G401.6 (cell line): ENCODE results near the gene BDH1.
"Not testable (repeated sequence)": the region's sequence is repeated elsewhere in the genome, so short reads cannot be mapped to it uniquely, and the experiment has no call there.

ENCODE experiments used
- FAIRE-seq: peaks from 2 replicates; lab custom pipeline; 2012; peaks lifted over from hg19 to GRCh38; lab: Jason Lieb, UNC

The BDH1 gene

DNA sequence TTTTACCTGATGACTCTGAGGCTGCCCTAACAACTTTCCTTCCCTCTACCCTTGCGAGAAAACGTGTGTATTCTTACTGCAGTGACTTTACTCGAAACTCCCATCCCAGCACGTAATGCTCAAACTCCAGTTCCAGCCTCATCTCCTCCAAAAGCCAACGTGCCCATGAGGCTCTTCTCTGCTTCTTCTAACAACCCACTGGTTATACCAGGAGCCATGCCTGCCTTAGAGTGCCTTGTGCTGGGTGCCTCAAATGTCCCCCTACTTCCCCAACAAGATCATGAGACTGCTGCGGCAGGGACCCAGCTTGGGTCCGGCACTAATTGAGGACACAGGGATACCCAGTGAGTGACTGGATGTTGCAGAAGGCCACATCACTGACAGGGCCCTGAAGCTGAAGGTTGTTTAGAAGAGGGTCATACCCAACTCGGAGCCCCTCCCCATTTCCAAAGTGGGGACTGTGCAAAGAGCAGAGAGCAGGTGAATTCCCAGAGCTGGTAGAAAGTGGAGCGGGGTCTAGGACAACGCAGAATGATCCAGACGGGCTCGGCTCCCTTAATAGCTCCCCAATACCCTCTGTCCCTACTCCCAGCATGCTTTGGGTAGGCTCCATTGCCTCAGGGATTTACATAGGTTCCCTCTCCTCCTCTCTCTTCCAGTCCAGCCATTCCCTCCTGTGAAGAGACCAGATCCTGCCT, 71.4 kb downstream of the BDH1 start:
- no peak for FAIRE-seq

DNA sequence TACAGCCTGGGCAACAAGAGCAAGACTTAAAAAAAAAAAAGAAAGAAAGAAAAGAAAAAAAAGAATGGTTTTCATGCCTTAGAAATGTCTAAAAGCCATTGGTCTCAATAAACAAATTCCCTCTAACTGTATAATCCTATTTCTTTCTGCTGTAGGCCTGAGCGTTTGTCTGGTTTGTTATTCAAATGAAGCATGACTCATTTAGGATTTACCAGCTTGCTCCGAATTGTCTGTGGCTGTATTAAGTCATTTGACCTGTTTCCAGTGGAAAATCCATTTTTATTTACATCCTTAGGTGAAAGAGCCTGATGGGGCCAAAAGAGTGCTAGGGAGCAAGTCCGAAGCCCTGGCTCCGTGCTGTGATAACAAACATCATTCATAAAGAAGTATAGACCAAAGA, 73.8 kb downstream of the BDH1 start:
- no peak for FAIRE-seq

DNA sequence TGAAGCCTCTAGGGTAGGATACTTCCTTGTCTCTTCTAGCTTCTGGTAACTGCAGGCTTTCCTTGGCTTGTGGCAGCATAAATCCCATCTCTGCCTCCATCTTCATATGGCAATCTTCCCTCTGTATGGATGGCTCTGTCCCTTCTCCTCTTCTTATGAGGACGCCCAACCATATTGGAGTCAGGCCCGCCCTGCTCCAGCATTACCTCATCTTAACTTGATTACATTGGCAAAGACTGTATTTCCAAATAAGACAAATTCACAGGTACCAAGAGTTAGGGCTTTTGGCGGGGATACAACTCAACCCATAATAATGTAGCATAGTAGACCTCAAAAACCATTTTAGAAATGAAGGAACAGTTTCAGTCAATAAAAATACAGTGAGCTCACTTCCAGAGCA, 75.4 kb downstream of the BDH1 start:
- no peak for FAIRE-seq

DNA sequence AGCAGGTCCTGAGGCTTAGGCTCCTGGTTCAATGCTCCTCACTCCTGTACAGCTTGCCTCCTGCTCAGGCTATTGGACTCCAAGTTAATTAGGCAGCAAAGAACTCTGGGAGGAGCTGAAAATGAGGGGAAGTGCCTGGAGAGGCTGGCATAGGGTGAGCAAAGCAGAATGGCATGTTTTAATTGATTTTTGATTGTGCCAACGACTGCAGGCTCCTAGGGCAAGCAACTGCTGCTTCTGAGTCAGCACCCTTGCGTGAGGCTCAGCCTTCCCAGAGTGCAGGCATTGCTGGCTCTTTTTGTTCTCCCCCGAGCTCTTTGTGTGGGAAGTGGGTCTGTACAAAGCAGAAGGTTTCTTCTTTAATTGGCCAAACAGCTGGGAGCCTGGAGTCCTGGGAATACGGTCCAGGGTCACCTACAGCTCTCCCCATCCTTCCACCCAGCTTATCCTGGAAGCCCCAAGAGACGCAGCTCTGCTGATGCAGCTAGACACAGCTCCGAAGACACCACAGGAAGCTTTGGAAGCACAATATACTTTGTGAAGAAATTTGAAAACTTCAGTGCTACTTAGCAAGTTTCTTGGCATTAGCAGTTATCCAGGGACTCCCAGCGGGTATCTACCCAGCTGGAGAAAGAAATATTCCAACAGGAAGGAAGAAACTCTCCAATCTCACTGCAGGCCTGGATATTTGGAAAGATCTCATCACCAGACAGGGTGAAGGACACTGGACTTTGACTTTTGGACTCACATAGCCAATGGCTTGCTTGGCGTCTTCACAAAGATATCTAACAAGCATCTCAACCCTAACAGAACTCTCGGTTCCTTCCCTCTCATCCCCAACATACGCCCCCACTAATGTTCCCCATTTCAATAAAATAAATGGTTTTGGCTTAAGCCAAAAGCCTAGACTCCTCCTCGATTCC, 76.8 kb downstream of the BDH1 start:
- FAIRE-seq = no peak

DNA sequence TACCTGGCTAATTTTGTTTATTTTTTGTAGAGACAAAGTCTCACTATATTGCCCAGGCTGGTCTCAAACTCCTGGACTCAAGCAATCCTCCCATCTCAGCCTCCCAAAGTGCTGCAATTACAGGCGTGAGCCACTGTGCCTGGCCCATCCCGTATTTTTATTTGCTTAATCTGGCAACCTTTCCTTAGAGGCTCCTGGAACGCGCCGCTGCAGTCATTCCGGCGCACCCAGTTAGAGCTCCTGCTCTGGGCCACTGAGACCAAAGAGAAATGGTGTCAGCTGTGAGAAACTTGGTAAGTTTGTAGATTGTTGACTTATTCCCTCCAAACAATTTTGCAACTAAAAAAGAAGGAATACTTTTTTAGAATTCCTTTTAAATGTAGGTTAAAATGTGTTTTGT, 78.0 kb downstream of the BDH1 start:
- not testable (repeated sequence) for FAIRE-seq

DNA sequence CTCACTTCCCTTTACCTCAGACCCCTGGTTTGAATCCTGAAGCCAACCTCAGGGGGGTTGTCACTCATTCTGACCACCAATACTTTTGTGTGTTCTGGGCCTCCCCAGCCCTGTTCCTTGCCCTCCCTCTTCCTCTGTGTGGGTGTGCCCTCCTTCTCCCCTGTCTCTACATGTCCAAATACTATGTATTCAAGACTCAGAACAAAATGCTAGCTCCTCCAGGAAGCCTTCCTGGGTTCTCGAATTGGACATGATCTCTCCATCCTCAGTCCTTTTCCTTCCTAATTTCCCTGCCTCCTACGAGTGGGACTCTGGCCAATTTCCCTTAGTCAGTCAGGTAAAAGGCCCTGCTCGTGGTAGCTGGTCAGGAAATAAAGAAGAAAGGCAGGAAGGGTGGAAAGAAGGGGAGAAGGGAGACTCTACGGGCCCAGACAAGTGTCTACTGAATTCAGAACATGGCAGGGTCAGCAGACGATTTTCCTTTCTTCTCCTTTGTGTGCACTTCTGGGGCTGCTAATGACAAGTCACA, 79.7 kb downstream of the BDH1 start:
- FAIRE-seq = no peak

DNA sequence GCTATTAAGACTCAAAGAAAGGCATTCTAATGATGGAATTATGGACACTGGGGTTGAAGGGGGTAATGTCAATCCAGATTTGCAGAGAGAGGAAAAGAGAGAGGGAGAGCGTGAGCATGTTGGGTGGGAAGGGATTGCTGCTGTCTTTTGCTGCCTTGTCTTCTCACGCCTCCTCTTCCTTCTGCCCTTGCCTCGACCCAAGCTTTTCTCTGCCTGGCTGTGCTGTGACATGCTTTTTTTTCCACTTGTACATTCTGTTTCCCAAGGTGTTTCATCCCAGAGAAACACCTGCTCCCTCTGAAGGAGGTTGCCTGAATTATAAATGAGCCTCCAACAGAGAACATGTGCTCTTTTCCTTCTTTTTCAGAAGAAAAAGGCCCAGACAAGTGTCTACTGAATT, 80.3 kb downstream of the BDH1 start:
- no peak for FAIRE-seq

DNA sequence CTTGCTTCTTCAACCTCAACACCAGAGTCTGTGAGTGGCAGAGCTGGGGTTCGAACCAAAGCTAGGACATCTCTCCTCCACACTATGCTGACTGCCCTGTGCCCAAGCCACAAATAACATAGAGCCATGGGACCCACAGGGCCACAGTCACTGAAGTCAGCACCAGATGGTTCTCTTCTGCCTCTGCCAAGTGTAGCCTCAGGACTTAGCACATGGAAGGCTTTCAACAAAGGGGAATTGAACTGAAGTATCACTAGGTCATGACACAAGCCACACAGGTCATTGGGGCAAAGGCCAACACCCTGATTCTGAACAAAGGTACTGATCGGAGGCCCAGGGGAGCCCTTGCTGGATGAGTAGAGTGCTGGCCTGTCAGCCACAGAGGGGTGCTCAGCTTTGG, 83.6 kb downstream of the BDH1 start:
- FAIRE-seq = no peak

DNA sequence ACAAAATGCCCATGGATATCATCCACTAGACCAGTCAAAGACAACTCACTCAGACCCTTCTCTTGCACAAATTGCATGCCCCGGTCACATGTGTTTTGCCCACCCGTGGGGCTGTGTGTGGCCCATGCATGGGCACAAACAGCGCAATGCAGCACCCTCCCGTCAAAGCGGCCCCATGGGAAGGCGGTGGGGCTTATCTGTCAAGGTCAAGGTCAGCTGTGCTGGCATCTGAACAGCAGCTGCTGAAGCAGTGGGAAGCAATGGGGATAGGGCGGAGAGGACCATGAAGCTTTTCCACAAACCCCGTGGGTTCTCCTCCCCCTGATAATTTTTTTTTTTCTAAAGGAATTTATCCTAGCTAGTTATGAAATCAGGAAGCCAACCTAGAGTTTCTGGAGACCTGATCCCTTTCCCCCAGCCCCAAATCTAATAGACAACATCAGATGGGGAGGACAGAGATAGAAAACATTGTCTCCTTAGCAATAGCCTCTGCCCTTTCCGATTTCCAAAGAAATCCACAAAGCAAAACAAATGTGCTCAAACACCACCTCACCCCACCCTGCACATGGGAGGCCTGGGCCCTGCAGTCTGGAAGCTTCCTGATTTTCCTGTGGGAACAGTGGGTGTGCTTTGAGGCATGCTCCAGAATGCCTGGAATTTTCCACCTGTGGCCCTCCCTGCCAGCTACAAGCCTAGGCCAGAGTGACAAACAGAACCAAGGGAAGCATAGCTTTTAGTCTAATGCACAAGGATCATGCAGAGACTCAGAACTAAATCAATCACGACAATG, 84.4 kb downstream of the BDH1 start:
- FAIRE-seq = no peak

DNA sequence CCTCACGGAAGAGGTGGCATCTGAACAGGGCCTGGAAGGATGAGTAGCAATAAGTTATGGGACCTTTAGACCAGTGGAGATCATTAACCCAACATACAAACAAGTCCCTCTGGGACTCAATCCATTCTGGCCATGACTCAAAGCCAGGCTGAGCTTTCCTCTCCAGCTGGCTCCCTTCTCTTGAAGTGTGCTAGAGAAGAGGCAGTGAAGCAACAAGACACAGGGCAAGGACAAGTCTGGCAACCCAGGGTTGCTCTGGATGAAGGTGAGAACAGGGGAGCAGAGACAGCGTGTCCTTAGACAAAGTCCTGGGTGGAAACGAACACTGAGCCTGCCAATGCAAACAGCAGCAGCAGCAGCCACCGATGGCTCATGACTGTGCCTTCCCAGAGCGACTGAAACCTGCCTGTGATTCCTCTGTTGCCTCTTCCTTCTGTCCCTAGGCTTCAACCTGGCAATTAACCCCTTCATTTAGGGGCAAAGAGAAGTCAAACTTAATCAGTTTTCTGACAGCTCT, 86.8 kb downstream of the BDH1 start:
- FAIRE-seq = no peak

DNA sequence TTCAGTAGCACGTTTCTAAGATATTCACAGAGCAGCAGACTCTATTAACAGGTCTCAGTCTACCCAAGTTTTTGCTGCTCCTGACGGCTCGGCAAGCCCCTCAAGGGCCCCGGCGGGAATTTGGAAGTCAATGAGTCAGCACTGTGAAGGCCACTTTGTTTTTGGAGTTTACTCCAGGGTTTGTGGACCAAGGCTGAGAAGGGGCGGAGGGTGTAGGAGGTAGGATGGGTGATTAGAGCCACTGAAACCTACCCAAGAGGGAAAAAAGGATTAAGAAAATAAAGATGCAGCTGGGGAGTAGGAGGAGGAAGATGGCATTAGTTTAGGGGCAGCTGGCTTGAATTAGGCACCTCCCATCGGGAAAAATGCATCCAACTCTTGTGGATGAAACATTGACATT, 87.6 kb downstream of the BDH1 start:
- no peak for FAIRE-seq

DNA sequence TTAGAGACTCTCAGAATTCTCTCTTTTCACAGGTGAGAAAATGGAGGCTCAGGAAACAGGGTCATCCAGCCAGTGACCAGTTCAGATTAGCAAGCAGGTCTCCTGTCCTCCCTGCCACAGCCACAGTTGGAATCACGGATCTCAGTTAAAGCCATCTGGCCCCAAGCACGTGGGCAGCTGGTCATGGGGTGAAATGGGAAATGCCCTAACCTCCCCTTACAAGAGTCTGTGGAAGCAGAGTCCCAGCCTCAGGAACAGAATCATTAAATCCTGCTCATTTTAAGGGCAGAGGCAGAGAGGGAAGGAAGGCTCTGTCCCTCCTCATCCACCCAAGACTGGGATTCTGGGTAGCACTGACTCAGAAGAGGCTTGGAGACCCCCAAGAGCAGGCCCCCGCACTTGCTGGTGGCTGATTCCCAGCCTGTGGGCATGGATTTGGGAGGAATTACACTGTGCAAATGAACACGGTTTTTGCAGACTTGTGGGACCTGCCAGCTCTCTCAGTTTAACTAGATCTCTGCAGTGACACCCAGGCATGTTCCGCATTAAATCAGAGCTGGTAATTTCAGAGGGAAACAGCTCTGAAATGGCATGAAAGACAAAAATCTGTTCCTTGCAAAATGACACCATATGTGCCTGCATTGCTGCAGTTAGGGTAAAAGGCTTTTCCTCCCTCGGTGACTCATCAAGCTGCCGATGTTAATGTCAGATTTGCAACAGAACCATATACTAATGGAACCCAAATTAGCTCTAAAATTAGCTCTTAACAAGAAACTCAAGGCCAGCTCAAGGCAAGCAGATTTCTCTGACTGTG, 89.0 kb downstream of the BDH1 start:
- FAIRE-seq = peak; percentile 70

DNA sequence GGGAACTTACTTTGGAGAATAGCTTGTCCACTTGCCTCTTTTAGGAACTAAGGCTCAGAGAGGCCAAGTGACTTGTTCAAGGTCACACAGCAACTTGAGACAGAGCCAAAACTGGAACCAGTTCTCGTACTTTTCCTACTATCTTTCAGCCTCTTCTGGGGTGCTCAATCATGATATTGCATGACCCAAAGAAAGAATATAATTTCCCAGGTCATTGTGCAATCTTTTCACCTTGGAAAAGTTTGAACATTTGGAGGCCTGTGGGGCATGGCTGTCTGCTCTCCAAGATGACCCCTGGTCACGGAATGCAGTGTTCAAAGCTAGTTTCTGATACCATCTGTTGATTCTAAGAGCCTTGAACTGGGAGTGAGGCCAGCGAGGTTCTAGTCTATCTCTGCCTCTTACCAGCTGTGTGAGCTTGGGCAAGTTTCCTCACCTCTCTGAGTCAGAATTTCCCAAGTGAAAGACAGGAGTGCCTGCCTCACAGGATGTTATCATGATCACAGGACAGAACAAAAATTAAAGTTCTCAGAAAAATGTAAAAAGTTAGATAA, 89.7 kb downstream of the BDH1 start:
- no peak for FAIRE-seq

DNA sequence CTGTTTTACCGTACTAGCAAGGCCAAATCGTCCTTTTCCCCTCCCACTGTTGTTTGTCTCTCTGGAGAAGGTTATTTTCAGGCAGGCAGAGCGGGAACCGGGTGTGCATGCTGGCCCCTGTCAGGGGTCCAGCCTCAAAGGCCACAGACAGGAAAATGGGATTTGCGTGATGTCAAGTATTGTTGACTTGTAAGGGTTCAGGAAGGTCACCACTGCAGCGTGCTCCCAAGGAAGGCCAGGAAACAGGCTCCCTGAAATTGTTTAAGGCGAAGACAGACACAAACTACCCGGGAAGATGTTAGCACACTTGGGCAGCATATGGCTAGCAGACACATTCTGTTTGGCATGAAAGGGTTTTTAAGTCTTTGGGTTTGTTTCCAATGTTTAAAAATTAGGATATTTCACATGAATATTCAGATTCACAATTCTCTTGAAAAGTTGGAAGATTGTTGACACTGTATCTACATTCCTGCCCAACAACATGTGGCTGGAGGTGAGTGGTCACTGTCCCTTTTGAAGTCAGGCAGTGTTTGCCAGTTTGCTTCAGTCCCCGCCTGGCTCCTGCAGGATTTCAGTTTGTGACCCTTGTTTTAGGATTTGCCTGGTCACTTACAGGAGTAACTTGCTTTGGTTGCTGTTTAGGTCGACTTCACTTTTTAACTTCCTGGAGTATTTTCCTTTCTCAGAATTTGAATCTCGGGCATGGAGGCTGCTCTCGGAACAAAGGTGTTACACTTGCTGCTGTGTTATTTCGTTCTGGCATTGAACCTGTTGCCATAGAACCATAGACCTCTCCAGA, 90.4 kb downstream of the BDH1 start:
- peak; percentile 83 for FAIRE-seq

DNA sequence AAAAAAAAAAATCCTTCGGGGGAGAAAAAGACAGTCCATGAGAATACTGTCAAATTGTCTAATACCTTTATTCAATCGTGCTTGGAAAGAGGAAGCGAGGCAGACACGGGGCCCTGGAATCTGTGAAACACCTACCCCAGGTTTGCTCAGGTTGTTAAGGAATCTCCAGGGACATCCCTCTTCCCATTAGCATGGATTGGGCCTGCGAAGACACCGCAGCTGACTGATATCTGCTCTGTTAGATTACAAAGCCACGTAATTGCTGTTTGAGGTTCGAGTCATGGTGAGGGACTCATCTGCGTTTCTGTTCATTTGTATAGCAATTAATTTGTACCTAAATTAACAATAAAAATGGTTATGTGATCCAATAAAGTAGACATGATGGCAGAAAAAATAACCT, 91.0 kb downstream of the BDH1 start:
- no peak for FAIRE-seq

DNA sequence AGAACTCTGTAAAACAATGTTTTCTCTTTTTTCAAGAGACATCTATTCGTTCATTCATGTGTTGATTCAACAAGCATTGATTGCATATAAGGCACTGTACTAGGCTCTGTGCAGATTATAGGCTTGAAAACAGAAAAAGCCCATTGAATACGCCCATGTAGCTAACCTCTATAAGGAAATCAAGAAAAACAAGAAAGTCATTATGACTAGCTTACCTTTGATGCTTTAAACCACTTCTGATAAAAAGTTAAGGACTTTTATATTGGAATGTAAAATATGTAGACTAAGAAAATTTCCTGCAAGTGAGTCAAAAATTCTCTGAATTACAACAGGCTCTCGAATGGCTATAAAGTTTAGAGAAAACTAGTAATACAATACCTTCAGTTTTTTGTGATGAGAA, 92.5 kb downstream of the BDH1 start:
- FAIRE-seq = peak; percentile 91

DNA sequence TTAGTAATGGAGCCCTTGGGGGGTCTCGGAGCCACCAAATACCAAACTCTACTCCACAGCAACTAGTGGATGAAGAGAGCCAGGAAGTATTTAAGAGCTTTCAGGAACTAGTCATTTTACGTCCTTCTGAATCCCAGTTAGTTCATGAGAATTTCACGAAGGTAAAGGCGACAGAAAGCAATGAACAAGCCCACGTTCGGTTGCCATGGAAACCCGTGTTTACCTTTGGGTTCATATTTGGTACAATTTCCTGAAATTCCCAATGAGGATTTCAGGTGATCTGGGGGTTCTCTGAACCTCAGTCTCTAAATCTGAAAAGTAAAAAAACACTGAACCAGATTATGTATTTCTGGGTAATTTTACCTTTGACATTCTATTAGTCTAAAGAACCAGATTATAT, 93.0 kb downstream of the BDH1 start:
- peak; percentile 46 for FAIRE-seq

DNA sequence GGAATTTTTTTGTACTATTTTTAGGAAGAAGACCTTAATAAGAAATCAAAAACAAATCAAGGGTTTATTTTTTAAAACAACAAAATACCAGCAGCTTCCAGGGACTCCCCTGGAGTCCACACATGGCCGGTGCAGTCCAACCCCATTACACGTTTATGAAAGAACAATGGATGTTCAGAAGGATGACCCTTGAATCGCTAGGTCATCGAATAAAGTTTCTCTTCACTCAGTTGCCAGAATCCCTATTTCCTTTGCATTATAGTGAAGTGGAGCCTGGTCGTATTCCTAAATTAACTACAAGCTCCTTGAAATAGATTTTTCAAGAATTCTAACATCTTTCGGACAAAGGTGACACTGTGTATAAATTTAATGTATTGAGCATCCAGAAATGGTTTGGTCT, 95.1 kb downstream of the BDH1 start:
- FAIRE-seq = no peak

DNA sequence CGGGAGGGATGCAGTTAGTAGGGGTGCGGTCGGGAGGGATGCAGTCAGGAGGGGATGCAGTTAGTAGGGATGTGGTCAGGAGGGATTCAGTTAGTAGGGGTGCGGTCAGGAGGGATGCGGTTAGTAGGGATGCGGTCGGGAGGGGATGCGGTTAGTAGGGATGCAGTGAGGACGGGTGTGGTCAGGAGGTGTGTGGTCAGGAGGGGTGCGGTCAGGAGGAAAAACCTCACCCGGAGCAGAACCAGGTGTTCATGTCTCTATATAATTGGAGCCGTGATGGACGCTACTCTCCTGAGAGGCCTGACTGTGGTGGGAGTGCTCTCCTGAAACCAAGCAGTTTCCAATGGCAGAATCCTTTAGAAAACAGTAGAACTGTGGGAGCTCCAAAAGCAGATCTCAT, 95.8 kb downstream of the BDH1 start:
- FAIRE-seq = peak; percentile 6
